Breast epithelium (tissue), 4 donors: ENCODE results near the gene ATP2B2. TPM values are rescaled to one million over a fixed set of nuclear protein-coding genes. Genes with fewer than 3 reads are reported as not detected.

Experiments used
- DNase-seq, 2 donors: peaks; one replicate each; pipeline ENCODE4 v3.0.0-alpha.2; 2019; ENCODE audit warnings: low spot score in 2 of 2
- H3K27ac ChIP-seq, 2 donors: fragments of 200-600 bp; sonication (generic) in 1 of 2; one replicate each; pipeline ENCODE4 v1.5.1; 2016 to 2019; ENCODE audit warnings: mild to moderate bottlenecking in 1 of 2
- H3K27me3 ChIP-seq, 2 donors: fragments of 200-600 bp; sonication (generic) in 1 of 2; one replicate each; pipeline versions ENCODE4 v1.5.1 to v1.6.0; 2017 to 2019; ENCODE audit warnings: control low read depth in 1 of 2, mild to moderate bottlenecking in 1 of 2
- H3K36me3 ChIP-seq: fragments of 200-600 bp; one replicate; pipeline ENCODE4 v1.5.1; 2019
- H3K4me1 ChIP-seq, 2 donors: fragments of 200-600 bp; sonication (generic); one replicate each; pipeline ENCODE4 v1.5.1; 2016 to 2019; ENCODE audit warnings: control low read depth in 1 of 2
- H3K4me3 ChIP-seq, 3 donors: fragments of 200-600 bp; sonication (generic); 1 replicate in 2 of 3; 2 replicates in 1 of 3; pipeline ENCODE4 v1.5.1; 2016 to 2019; ENCODE audit warnings: mild to moderate bottlenecking in 3 of 3, moderate library complexity in 2 of 3
- H3K9me3 ChIP-seq, 2 donors: fragments of 200-600 bp; sonication (generic) in 1 of 2; one replicate each; pipeline ENCODE4 v1.5.1; 2016 to 2019; ENCODE audit warnings: control low read depth in 1 of 2
- CTCF ChIP-seq, 3 donors: fragments of 450-650 bp; IDR thresholded peaks; one replicate each; pipeline ENCODE4 v1.5.1; 2016 to 2017; ENCODE audit warnings: antibody characterized with exemption in 3 of 3, mild to moderate bottlenecking in 3 of 3, moderate library complexity in 3 of 3
- POLR2A ChIP-seq: fragments of 450-650 bp; IDR thresholded peaks from one replicate; pipeline ENCODE4 v1.6.1; 2016; ENCODE audit warnings: antibody characterized with exemption, mild to moderate bottlenecking, moderate library complexity
- POLR2AphosphoS5 ChIP-seq, 3 donors: sonication (generic); formaldehyde crosslinking; IDR thresholded peaks; one replicate each; pipeline ENCODE4 v1.6.1; 2017; ENCODE audit warnings: antibody characterized with exemption in 3 of 3
- intact Hi-C: fragments of 100-400 bp; cut with DNase I; formaldehyde crosslinking; loops from one replicate; pipeline ENCODE4 v1.15.1; 2023; ENCODE audit warnings: low total_unique reads
- total RNA-seq, 3 donors: library from RNA; depleted of rRNA; stranded (reverse); fragments of >200 nt; gene quantifications; one replicate each; pipeline ENCODE4 v1.1.0, GENCODE V29; 2016

The ATP2B2 gene
- total RNA-seq, 3 donors from 2014 or later, result under 0.01 to 0.15 TPM; not detected in 1

- Histone ChIP-seq H3K27me3 (no peaks in the 10 kb centered on the region), H3K4me3 (no peak overlapping the region), H3K9me3 (peaks cover 0 to 11% of the 10 kb centered on the region in 2 donors), H3K27ac (no peak overlapping the region), H3K4me1 (no peaks in the 10 kb centered on the region), H3K36me3 (no peaks in the 10 kb centered on the region)
- intact Hi-C loops, result loop anchor here (1.0 kb wide), 1 partner anchor 23 kb away; no protein-coding TSS in a partner anchor
- DNase-seq, result no peak
- TF ChIP-seq POLR2AphosphoS5 (IDR thresholded peaks at IDR 0.05), result no peak
- no peak for TF ChIP-seq POLR2A
- no peak for TF ChIP-seq CTCF (IDR thresholded peaks at IDR 0.05)
Observed at GRCh38 chr3:10370429-10370828, 135.0 kb downstream of the ATP2B2 start.

GRCh38 chr3:10368512-10368911 is 136.9 kb downstream of the ATP2B2 start:
- Histone ChIP-seq H3K27ac (no peak overlapping the region), H3K36me3 (no peaks in the 10 kb centered on the region), H3K4me1 (no peaks in the 10 kb centered on the region), H3K27me3 (no peaks in the 10 kb centered on the region), H3K9me3 (peaks cover 0 to 13% of the 10 kb centered on the region in 2 donors), H3K4me3 (no peak overlapping the region)
- no peak for DNase-seq
- TF ChIP-seq CTCF (IDR thresholded peaks at IDR 0.05) (no peak), POLR2AphosphoS5 (IDR thresholded peaks at IDR 0.05) (no peak), POLR2A (no peak)
- intact Hi-C loops, result no loop called here

GRCh38 chr3:10367506-10367905 is 137.9 kb downstream of the ATP2B2 start:
- peaks cover 0 to 19% of the 10 kb centered on the region in 2 donors for H3K9me3 ChIP-seq
- no peak for TF ChIP-seq CTCF (IDR thresholded peaks at IDR 0.05)
- TF ChIP-seq POLR2AphosphoS5 (IDR thresholded peaks at IDR 0.05), result no peak
- no peak for TF ChIP-seq POLR2A
- no peaks in the 10 kb centered on the region for H3K27me3 ChIP-seq
- no peaks in the 10 kb centered on the region for H3K4me1 ChIP-seq
- intact Hi-C loops, result no loop called here
- H3K36me3 ChIP-seq, result no peaks in the 10 kb centered on the region
- no peak overlapping the region for H3K4me3 ChIP-seq
- no peak overlapping the region for H3K27ac ChIP-seq
- DNase-seq, result no peak

- Histone ChIP-seq H3K27ac (no peak overlapping the region), H3K36me3 (no peaks in the 10 kb centered on the region), H3K9me3 (peaks cover 0 to 19% of the 10 kb centered on the region in 2 donors), H3K27me3 (no peaks in the 10 kb centered on the region), H3K4me3 (no peak overlapping the region), H3K4me1 (no peaks in the 10 kb centered on the region)
- TF ChIP-seq CTCF (IDR thresholded peaks at IDR 0.05), result no peak
- no peak for TF ChIP-seq POLR2AphosphoS5 (IDR thresholded peaks at IDR 0.05)
- no peak for TF ChIP-seq POLR2A
- intact Hi-C loops, result no loop called here
- DNase-seq, result no peak
Observed at GRCh38 chr3:10366651-10367101, 138.7 kb downstream of the ATP2B2 start.

GRCh38 chr3:10365791-10366190 is 139.6 kb downstream of the ATP2B2 start:
- Histone ChIP-seq H3K36me3 (no peaks in the 10 kb centered on the region), H3K4me1 (no peaks in the 10 kb centered on the region), H3K27me3 (peaks cover 0 to 2% of the 10 kb centered on the region in 2 donors), H3K4me3 (no peak overlapping the region), H3K9me3 (peaks cover 0 to 10% of the 10 kb centered on the region in 2 donors), H3K27ac (no peak overlapping the region)
- no peak for DNase-seq
- TF ChIP-seq POLR2A (no peak), POLR2AphosphoS5 (IDR thresholded peaks at IDR 0.05) (no peak), CTCF (IDR thresholded peaks at IDR 0.05) (no peak)
- intact Hi-C loops, result no loop called here
